ENCODE data around the gene WIPF3.
"Not testable (repeated sequence)": the region's sequence is repeated elsewhere in the genome, so short reads cannot be mapped to it uniquely, and the experiment has no call there.

DNA sequence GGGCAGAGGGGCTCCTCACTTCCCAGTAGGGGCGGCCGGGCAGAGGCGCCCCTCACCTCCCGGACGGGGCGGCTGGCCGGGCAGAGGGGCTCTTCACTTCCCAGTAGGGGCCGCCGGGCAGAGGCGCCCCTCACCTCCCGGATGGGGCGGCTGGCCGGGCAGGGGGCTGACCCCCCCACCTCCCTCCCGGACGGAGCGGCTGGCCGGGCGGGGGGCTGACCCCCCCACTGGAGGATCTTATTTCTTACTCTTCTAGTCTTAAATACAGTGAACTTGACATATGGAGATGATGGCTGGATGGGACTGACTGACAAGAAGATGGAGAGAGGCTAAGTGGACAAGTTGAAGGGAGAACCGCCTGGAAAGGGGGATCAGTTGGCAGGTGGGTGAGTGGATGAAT is 155.3 kb downstream of the WIPF3 start:
- not testable (repeated sequence) for TF ChIP-seq CTCF, EP300 (IDR thresholded peaks at IDR 0.05)

All from stomach (tissue), 4 donors.